HepG2 (cell line): ENCODE data around the gene ZNF490. TPM values are rescaled to one million over a fixed set of nuclear protein-coding genes. Genes with fewer than 3 reads are reported as not detected.

Source experiments
- ADNP ChIP-seq: sonication (generic); formaldehyde crosslinking; IDR thresholded peaks from 2 replicates; pipeline ENCODE4 v1.4.0; 2020; ENCODE audit warnings: missing genetic modification reagents
- AGO1 ChIP-seq: fragments of 200-400 bp; formaldehyde crosslinking; IDR thresholded peaks from 2 replicates; pipeline ENCODE4 v1.6.1; 2017; ENCODE audit warnings: mild to moderate bottlenecking, low read depth, low read length, moderate library complexity; ENCODE audit not compliant: poor library complexity, severe bottlenecking
- ARID2 ChIP-seq: sonication (generic); formaldehyde crosslinking; IDR thresholded peaks from 2 replicates; pipeline ENCODE4 v1.8.1; 2022; ENCODE audit warnings: mild to moderate bottlenecking, missing genetic modification reagents, borderline replicate concordance
- CENPX ChIP-seq: sonication (generic); formaldehyde crosslinking; IDR thresholded peaks from 2 replicates; pipeline ENCODE4 v1.9.0; 2021; ENCODE audit warnings: mild to moderate bottlenecking, missing genetic modification reagents, moderate library complexity
- CERS6 ChIP-seq: sonication (generic); formaldehyde crosslinking; IDR thresholded peaks from 2 replicates; pipeline ENCODE4 v1.5.0; 2020; ENCODE audit warnings: missing genetic modification reagents
- IRF2 ChIP-seq: IDR thresholded peaks from 2 replicates; pipeline ENCODE4 v1.6.1; 2018; ENCODE audit warnings: missing genetic modification reagents, missing compliant biosample characterization
- JARID2 ChIP-seq: sonication (generic); formaldehyde crosslinking; IDR thresholded peaks from 2 replicates; pipeline ENCODE4 v1.8.1; 2023; ENCODE audit warnings: missing genetic modification reagents, inconsistent platforms; ENCODE audit not compliant: insufficient replicate concordance
- MBD4 ChIP-seq: IDR thresholded peaks from 2 replicates; pipeline ENCODE4 v1.6.1; 2012; ENCODE audit warnings: low read length, inconsistent platforms, borderline replicate concordance
- PPARG ChIP-seq: conservative IDR thresholded peaks from 2 replicates; pipeline ENCODE4 v1.6.1; 2016; ENCODE audit warnings: missing biosample characterization, missing genetic modification reagents
- RFXANK ChIP-seq: IDR thresholded peaks from 2 replicates; pipeline ENCODE4 v1.6.1; 2016
- TP53 ChIP-seq: sonication (generic); formaldehyde crosslinking; conservative IDR thresholded peaks from 2 replicates; pipeline ENCODE4 v1.4.0; 2020; ENCODE audit warnings: missing genetic modification reagents
- ZC3H4 ChIP-seq: sonication (generic); formaldehyde crosslinking; IDR thresholded peaks from 2 replicates; pipeline ENCODE4 v1.4.0; 2020; ENCODE audit warnings: missing genetic modification reagents, borderline replicate concordance
- ZFX ChIP-seq: sonication (generic); formaldehyde crosslinking; IDR thresholded peaks from 2 replicates; pipeline ENCODE4 v1.4.0; 2020; ENCODE audit warnings: mild to moderate bottlenecking, low read depth, missing genetic modification reagents, moderate library complexity
- ZNF10 ChIP-seq: sonication (generic); formaldehyde crosslinking; IDR thresholded peaks from 2 replicates; pipeline ENCODE4 v1.4.0; 2020; ENCODE audit warnings: mild to moderate bottlenecking, low read depth, missing genetic modification reagents, borderline replicate concordance
- ZNF101 ChIP-seq: sonication (generic); formaldehyde crosslinking; IDR thresholded peaks from 2 replicates; pipeline ENCODE4 v1.4.0; 2020; ENCODE audit warnings: mild to moderate bottlenecking, low read depth, missing genetic modification reagents, borderline replicate concordance
- ZNF18 ChIP-seq: sonication (generic); formaldehyde crosslinking; IDR thresholded peaks from 2 replicates; pipeline ENCODE4 v1.8.0; 2022; ENCODE audit warnings: mild to moderate bottlenecking, missing genetic modification reagents; ENCODE audit not compliant: insufficient replicate concordance
- ZNF296 ChIP-seq: sonication (generic); formaldehyde crosslinking; conservative IDR thresholded peaks from 2 replicates; pipeline ENCODE4 v1.5.0; 2020; ENCODE audit warnings: mild to moderate bottlenecking, missing genetic modification reagents
- ZNF431 ChIP-seq: sonication (generic); formaldehyde crosslinking; IDR thresholded peaks from 2 replicates; pipeline ENCODE4 v1.9.0; 2022; ENCODE audit warnings: missing genetic modification reagents, low read depth, mild to moderate bottlenecking, borderline replicate concordance
- ZNF576 ChIP-seq: sonication (generic); formaldehyde crosslinking; IDR thresholded peaks from 2 replicates; pipeline ENCODE4 v1.4.0; 2020; ENCODE audit warnings: mild to moderate bottlenecking, missing genetic modification reagents
- ZNF704 ChIP-seq: sonication (generic); formaldehyde crosslinking; IDR thresholded peaks from 2 replicates; pipeline ENCODE4 v1.8.1; 2023; ENCODE audit warnings: mild to moderate bottlenecking, inconsistent platforms, moderate library complexity, missing genetic modification reagents, borderline replicate concordance
- ZNF749 ChIP-seq: sonication (generic); formaldehyde crosslinking; IDR thresholded peaks from 2 replicates; pipeline ENCODE4 v1.8.0; 2022; ENCODE audit warnings: mild to moderate bottlenecking, missing genetic modification reagents, moderate library complexity, borderline replicate concordance
- ZNF776 ChIP-seq: sonication (generic); formaldehyde crosslinking; IDR thresholded peaks from 2 replicates; pipeline ENCODE4 v1.4.0; 2020; ENCODE audit warnings: mild to moderate bottlenecking, missing genetic modification reagents
- ZSCAN5A ChIP-seq: sonication (generic); formaldehyde crosslinking; IDR thresholded peaks from 2 replicates; pipeline ENCODE4 v1.8.0; 2022; ENCODE audit warnings: mild to moderate bottlenecking, missing genetic modification reagents, borderline replicate concordance
- polyA plus RNA-seq, 8 experiments: library from polyadenylated mRNA; depleted of rRNA in 3 of 8; stranded (reverse) in 7 of 8; unstranded in 1 of 8; fragments of >200 nt; fragmentation: Illumina TruSeq in 4 of 8; extraction: Trizol in 4 of 8; gene quantifications; 2 replicates each; pipeline versions ENCODE4 v1.2.1 to v1.2.3, GENCODE V29; 2011 to 2016; ENCODE audit warnings: low read depth in 4 of 8, missing spikeins in 1 of 8, mixed read lengths in 1 of 8; ENCODE audit not compliant: insufficient read depth in 1 of 8
- total RNA-seq, 5 experiments: library from RNA; depleted of rRNA; stranded (reverse); fragments of >200 nt; fragmentation: Illumina TruSeq; extraction: Trizol; gene quantifications; 2 replicates each; pipeline ENCODE4 v1.2.3, GENCODE V29; 2016; ENCODE audit warnings: low read depth in 1 of 5

Gene ZNF490
- total and polyA plus RNA-seq, 2 of the 13 experiments (the other 11 are each of a cell fraction or from before 2014, with no cell fraction given) = 1.3 to 2.9 TPM

- TF ChIP-seq PPARG (CRISPR knock-in tag) (peak; percentile 38; the same call in 1 of the 2 replicates), ZNF101 (CRISPR knock-in tag) (peak; percentile 17; the same call in 1 of the 2 replicates), ZNF431 (peak; percentile 69; the same call in 1 of the 2 replicates), ARID2 (CRISPR knock-in tag) (no peak), ZFX (CRISPR knock-in tag) (peak; percentile 92), ZNF576 (CRISPR knock-in tag) (peak; percentile 77; the same call in 1 of the 2 replicates), IRF2 (CRISPR knock-in tag) (peak; percentile 25; the same call in 1 of the 2 replicates), ZNF776 (CRISPR knock-in tag) (peak; percentile 89; the same call in 1 of the 2 replicates), TP53 (CRISPR knock-in tag) (no peak), CENPX (CRISPR knock-in tag) (no peak), MBD4 (no peak), ZNF749 (peak; percentile 78; the same call in 1 of the 2 replicates), ZSCAN5A (CRISPR knock-in tag) (no peak), ADNP (CRISPR knock-in tag) (no peak), ZNF10 (CRISPR knock-in tag) (no peak), AGO1 (no peak), ZNF704 (CRISPR knock-in tag) (0 out of 2 replicates have a peak, but pooled peaks have one; percentile 43), RFXANK (peak; percentile 63; the same call in 1 of the 2 replicates), ZNF18 (CRISPR knock-in tag) (peak; percentile 79), ZNF296 (CRISPR knock-in tag) (no peak), ZC3H4 (no peak), CERS6 (no peak), JARID2 (CRISPR knock-in tag) (no peak)
These were observed 59.4 kb downstream of the ZNF490 start, which contains the start of gene ZNF564 (continued) for GRCh38 chr19:12551060-12551832.
